Middle frontal gyrus (tissue), 1 donor: ENCODE data around the gene KRT83.
"Not testable (repeated sequence)": the region's sequence is repeated elsewhere in the genome, so short reads cannot be mapped to it uniquely, and the experiment has no call there.

Source experiments
- DNase-seq: peaks from one replicate; pipeline ENCODE4 v3.0.0-alpha.2; 2015; ENCODE audit warnings: low spot score; ENCODE audit errors: extremely low spot score

The KRT83 gene

GRCh38 chr12:52310622-52311284, 10.4 kb downstream of the KRT83 start:
- no peak for DNase-seq

- DNase-seq, result no peak
Observed at GRCh38 chr12:52308806-52309425, 12.3 kb downstream of the KRT83 start.

- DNase-seq, result peak; percentile 24
Observed at GRCh38 chr12:52307836-52308805, 13.1 kb downstream of the KRT83 start.

GRCh38 chr12:52306731-52307130, 14.5 kb downstream of the KRT83 start:
- no peak for DNase-seq

GRCh38 chr12:52305921-52306705, 15.1 kb downstream of the KRT83 start:
- DNase-seq, result no peak

- DNase-seq, result not testable (repeated sequence)
Observed at GRCh38 chr12:52304941-52305411, 16.2 kb downstream of the KRT83 start.

- not testable (repeated sequence) for DNase-seq
Observed at GRCh38 chr12:52302242-52302914, 18.8 kb downstream of the KRT83 start.

GRCh38 chr12:52301721-52302120, 19.5 kb downstream of the KRT83 start:
- DNase-seq, result not testable (repeated sequence)

GRCh38 chr12:52300796-52301691, 20.2 kb downstream of the KRT83 start:
- no peak for DNase-seq

GRCh38 chr12:52298677-52299190, 22.5 kb downstream of the KRT83 start:
- DNase-seq, result no peak

GRCh38 chr12:52296572-52297215, 24.5 kb downstream of the KRT83 start:
- DNase-seq, result no peak

GRCh38 chr12:52295663-52296062, 25.5 kb downstream of the KRT83 start:
- DNase-seq, result no peak

- DNase-seq, result no peak
Observed at GRCh38 chr12:52294803-52295202, 26.4 kb downstream of the KRT83 start.

- DNase-seq, result no peak
Observed at GRCh38 chr12:52293926-52294325, 27.3 kb downstream of the KRT83 start.

- no peak for DNase-seq
Observed at GRCh38 chr12:52291267-52291935, 29.8 kb downstream of the KRT83 start, which contains the start of gene KRT81. Gene KRT81 (minus strand): TSS chr12:52291534. CDS start chr12:52291465, 69 bp downstream.

GRCh38 chr12:52290483-52291134, 30.6 kb downstream of the KRT83 start:
- DNase-seq, result not testable (repeated sequence)
